ENCODE results near the gene TSPAN18. TPM values are rescaled to one million over a fixed set of nuclear protein-coding genes. Genes with fewer than 3 reads are reported as not detected.

TSPAN18 gene
- total and polyA plus RNA-seq, 8 donors: 27.2 to 85.8 (median 63.7) TPM

DNA sequence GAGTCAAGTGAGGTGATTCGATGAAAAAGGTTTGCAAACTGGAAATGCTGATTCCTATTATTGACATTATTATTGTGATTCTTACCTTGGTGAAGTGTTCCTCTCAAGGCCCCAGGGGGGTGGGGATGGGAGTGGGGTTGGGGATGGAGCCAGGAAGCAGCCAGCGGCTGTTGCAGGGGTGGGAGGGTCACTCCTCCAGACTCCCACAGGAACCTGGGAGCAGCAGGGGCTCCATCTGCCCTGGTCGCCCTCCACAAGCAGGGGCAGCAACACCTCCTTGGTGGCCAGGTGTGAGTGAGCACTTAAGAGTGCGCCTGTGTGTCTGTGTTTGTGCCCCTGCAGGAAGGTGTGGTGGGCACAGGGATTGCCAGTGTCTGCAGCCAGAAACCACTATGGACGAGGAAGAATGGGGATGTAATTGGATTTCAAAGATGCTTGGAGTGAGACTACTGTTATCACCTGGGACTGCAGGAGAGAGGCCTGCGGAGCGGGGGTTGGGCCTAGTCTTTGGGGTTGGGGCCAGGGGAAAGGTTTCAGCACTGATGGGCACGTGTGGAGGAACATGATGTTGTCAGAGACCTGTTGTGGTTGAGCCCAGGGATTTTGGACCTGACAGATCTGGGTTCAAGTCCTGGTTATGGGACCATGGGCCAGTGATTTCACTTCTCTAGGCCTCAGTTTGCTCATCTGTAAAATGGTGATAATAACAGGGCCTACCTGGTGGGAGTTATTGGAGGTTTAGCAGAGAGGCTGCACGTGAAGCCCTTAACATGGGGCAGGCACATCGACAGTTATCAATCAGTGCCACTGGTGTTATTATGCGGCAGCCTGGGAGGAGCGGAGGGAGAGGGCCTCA lies 227.5 kb downstream of the TSPAN18 start:
- Histone ChIP-seq H3K27me3 (peaks cover 0 to 6% of the 10 kb centered on the region in 2 donors), H3K4me3 (no peak overlapping the region), H3K36me3 (no peaks in the 10 kb centered on the region), H3K4me1 (peaks cover 8 to 66% of the 10 kb centered on the region in 2 donors), H3K9me3 (no peaks in the 10 kb centered on the region), H3K27ac (peak overlapping the region; percentile 48 to 87)
- TF ChIP-seq, protein P1, sequence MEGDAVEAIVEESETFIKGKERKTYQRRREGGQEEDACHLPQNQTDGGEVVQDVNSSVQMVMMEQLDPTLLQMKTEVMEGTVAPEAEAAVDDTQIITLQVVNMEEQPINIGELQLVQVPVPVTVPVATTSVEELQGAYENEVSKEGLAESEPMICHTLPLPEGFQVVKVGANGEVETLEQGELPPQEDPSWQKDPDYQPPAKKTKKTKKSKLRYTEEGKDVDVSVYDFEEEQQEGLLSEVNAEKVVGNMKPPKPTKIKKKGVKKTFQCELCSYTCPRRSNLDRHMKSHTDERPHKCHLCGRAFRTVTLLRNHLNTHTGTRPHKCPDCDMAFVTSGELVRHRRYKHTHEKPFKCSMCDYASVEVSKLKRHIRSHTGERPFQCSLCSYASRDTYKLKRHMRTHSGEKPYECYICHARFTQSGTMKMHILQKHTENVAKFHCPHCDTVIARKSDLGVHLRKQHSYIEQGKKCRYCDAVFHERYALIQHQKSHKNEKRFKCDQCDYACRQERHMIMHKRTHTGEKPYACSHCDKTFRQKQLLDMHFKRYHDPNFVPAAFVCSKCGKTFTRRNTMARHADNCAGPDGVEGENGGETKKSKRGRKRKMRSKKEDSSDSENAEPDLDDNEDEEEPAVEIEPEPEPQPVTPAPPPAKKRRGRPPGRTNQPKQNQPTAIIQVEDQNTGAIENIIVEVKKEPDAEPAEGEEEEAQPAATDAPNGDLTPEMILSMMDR (IDR thresholded peaks at IDR 0.05): no peak
- DNase-seq (peak in 1 of 4 donors; percentile 47), ATAC-seq (no peak)
- intact Hi-C loops (cut with DNase I): no loop called here

DNA sequence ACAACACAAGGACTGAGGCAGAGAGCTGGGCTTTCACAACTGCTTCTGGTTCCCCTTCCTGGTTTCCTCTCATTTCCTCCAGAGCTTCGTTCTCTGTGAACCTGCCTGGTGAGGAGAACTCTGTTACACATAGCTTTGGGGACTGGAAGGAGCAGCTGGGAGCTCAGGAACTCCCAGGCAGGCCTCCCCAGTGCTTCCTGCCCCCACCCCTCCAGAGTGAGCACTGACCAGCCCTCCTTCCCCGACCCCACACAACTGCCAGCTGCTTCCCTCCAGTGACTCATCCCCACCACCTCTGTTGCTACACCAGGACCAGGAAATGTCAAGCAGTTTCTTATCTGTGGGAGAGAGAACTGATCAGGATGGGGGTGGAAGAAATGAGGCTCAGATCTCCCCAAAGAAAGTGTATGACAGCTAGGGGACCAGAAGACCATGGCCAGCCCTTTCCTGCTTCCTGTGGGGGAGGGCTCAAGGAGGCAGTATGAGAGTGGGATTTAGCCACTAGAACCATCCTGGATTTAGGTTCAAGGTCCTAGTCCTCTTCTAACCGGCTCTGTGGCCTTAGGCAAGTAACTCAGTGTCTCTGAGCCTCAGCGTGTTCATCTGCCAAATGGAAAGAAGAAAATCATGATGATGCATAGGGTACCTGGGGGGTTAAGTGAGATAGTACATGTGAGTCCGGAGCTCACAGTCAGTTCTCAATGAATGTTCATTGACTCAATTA lies 228.4 kb downstream of the TSPAN18 start:
- ATAC-seq: peak; percentile 41
- H3K9me3 ChIP-seq: no peaks in the 10 kb centered on the region
- H3K27ac ChIP-seq: peak overlapping the region; percentile 48 to 87
- H3K4me1 ChIP-seq: peaks cover 8 to 61% of the 10 kb centered on the region in 2 donors
- intact Hi-C loops (cut with DNase I): no loop called here
- H3K4me3 ChIP-seq: no peak overlapping the region
- no peaks in the 10 kb centered on the region for H3K36me3 ChIP-seq
- H3K27me3 ChIP-seq: no peaks in the 10 kb centered on the region
- DNase-seq: peak in 3 of 4 donors; percentile 32 to 84 (median 74)
- TF ChIP-seq, protein P1 (IDR thresholded peaks at IDR 0.05): no peak

DNA sequence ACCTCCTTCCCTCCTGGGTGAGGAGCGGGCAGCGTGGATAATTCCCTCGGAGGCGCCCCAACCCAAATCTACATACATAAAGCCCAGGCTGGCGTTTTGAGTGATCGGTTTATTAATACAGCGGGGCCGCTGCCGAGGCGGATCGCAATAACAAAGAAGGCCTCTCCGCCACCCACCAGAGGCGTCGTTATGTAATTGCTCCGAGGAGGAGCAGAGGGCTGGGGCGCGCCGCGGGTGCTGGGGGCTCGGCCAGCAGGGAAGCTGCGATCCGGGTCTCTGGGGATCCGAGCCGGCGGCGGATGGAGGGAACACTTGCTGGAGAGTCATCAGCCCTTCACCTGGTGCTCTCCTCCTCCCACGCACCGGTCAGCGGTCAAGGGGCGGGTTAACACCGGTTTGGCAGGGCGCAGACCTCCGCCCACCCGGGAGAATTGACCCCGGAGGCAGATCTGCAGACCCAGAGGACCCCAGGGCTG lies 230.3 kb downstream of the TSPAN18 start:
- H3K27ac ChIP-seq: no peak overlapping the region
- no peaks in the 10 kb centered on the region for H3K9me3 ChIP-seq
- TF ChIP-seq, protein P1 (IDR thresholded peaks at IDR 0.05): no peak
- DNase-seq (no peak), ATAC-seq (no peak)
- H3K36me3 ChIP-seq: no peaks in the 10 kb centered on the region
- H3K4me3 ChIP-seq: no peak overlapping the region
- H3K4me1 ChIP-seq: peaks cover 8 to 51% of the 10 kb centered on the region in 2 donors
- intact Hi-C loops (cut with DNase I): no loop called here
- H3K27me3 ChIP-seq: no peaks in the 10 kb centered on the region

DNA sequence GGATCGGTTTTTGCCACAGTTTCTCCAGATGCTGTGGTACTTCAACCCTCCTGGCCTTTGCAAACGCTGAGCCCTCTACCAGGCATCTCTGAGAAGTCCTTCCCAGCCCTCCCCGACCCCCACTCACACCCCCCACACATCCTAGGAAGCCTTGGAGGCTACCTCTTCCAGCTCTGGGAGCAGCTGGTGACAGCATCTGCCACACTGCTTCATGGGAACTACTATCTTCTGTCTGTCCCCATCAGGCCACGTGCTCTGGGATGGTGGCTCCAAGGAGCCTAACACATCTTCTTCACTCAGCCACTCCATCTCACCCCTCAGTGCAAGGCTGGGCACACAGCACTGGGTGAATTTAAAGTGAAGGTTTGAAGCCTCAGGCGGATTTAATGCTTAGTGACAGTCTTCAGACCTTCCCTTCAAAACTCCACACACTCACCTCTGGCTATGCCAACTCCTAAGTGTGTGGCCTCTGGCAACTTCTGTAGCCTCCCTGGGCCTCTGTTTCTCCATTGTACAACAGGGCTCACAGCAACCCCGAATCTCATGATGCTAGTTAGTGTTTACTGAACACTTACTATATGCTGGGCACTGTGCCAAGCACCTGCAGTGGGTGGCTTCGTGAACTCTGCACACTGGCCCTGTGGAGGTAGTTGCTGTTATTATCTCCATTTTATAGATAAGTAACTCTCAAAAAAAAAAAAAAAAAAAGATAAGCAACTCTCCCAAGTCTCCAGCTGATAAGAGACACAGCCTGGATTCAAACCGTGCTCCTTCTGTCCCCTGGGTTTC lies 231.2 kb downstream of the TSPAN18 start:
- Histone ChIP-seq H3K4me3 (no peak overlapping the region), H3K27me3 (no peaks in the 10 kb centered on the region), H3K27ac (no peak overlapping the region), H3K4me1 (peaks cover 8 to 45% of the 10 kb centered on the region in 2 donors), H3K36me3 (no peaks in the 10 kb centered on the region), H3K9me3 (no peaks in the 10 kb centered on the region)
- intact Hi-C loops (cut with DNase I): no loop called here
- ATAC-seq (no peak), DNase-seq (no peak)
- TF ChIP-seq, protein P1 (IDR thresholded peaks at IDR 0.05): no peak
